CD4-positive, alpha-beta T cell treated with Interleukin-6 at 100 ng/mL for 8 hours (primary cell): Measurements from ENCODE around the gene CNTLN.
"Not testable (repeated sequence)": the region's sequence is repeated elsewhere in the genome, so short reads cannot be mapped to it uniquely, and the experiment has no call there.

Source experiments
- DNase-seq: peaks from one replicate; pipeline ENCODE4 v3.0.0-alpha.2; 2020; ENCODE audit warnings: mixed read lengths, low spot score

Gene CNTLN

GRCh38 chr9:17503196-17503595 is 368.4 kb downstream of the CNTLN start:
- DNase-seq: no peak

GRCh38 chr9:17509151-17509550 is 374.3 kb downstream of the CNTLN start:
- no peak for DNase-seq

DNA sequence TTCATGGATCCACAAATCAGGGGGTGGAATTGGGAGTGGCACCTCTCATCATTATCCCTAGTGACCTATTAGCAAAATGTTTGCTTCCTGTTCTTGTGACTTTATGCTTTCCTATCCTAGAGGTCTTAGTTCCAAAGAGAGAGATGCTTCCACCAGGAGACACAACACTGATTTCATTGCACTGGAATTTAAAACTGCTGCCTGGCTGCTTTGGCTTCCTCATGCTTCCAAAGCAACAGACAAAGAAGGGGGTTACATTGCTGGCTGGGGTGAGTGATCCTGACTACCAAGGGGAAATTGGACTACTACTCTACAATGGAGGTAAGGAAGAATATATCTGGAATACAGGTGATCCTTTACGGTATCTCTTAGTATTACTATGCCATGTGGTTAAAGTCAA is 374.9 kb downstream of the CNTLN start:
- DNase-seq: no peak

DNA sequence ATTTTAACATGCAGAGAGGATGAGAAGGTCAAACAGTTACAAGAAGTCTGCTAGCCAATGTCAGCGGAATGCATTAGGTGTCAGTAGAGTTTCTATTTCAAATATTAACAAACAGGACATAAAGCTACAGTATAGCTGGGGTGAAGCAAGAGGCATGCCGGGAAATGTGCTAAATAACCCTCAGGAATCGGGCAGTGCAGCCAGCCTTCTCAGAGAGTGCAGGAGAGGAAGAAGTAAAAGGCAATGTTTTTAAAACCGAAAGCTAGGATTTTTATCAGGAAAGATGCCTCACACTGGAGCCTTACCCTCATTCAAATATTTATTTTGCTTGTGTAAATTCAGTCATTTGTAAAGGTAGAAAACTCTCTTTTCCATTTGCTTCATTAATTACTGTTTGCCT is 384.9 kb downstream of the CNTLN start:
- no peak for DNase-seq

DNA sequence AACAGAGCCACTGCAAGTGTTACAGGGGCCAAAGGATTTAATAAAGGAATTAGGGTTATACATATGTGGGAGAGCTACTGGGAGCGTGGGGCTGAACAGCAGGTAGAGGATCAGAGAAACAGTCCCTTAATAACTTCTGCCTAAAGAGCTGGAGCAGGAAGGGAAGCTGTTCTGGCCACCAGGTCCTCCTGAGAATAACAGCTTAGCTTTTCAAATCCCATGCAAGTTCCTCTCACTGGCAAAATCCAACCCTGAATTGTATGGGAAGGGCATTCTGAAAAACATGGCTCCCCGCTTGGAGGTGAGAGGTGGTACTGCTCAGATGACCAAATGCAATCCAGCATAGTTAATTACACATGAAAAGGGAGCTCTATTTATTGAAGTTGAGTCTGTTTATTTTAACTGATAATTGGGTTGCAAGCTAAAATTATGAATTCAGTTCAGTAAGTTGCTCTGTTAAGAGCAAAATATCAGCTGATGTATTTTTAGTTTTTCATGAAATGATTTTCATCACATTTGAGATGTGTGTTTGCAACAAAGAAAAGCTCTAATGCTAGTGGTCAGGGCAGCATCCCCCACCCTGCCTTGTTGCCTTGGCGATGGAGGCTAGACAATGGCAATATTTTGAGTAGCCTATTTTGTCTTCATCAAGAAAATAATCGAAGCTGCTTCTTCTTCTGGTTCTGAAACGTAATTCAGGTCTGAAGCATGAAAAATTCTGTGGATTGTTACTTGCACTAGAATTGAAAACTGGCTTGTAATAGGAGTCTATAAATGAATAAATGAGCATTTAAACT is 385.6 kb downstream of the CNTLN start:
- no peak for DNase-seq

- no peak for DNase-seq
Observed at GRCh38 chr9:17521100-17521855, 386.4 kb downstream of the CNTLN start.

- not testable (repeated sequence) for DNase-seq
Observed at GRCh38 chr9:17526726-17527125, 391.9 kb downstream of the CNTLN start.

DNA sequence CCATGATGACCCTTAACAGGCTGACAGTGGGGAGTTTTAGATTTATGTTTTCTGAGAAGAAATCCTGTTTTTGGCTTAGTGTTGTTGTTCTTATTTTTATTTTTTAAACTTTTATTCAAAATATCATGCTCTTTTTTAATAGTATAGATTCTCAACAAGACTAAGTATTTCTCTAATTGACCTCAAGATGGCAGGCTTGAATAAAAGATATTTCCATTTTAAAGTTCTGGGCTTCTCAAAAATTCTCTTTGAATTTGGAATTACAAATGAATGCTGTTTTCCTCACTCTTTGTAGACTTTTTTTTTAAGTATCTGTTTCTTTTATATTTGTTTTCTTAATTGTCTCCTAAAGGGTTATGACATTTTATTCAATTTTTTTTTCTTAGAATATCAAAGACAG is 394.0 kb downstream of the CNTLN start:
- DNase-seq: no peak

GRCh38 chr9:17531642-17532254 is 396.9 kb downstream of the CNTLN start:
- DNase-seq: no peak

- no peak for DNase-seq
Observed at GRCh38 chr9:17532461-17532860, 397.6 kb downstream of the CNTLN start.

- no peak for DNase-seq
Observed at GRCh38 chr9:17535176-17535575, 400.3 kb downstream of the CNTLN start.

GRCh38 chr9:17536027-17536426 is 401.2 kb downstream of the CNTLN start:
- DNase-seq: no peak

GRCh38 chr9:17551023-17551422 is 416.2 kb downstream of the CNTLN start:
- DNase-seq: no peak
